Mucosa of descending colon (tissue), 3 donors: ENCODE results near the gene STMP1. TPM values are rescaled to one million over a fixed set of nuclear protein-coding genes. Genes with fewer than 3 reads are reported as not detected.

Experiments used
- ATAC-seq: fragments of 200-7000 bp; cut with Tn5 transposase; one replicate; pipeline ENCODE4 v1.9.1; 2020; ENCODE audit warnings: mild to moderate bottlenecking, moderate library complexity
- DNase-seq, 3 donors: peaks; one replicate each; pipeline ENCODE4 v3.0.0-alpha.2; 2020
- H3K36me3 ChIP-seq: fragments of 200-600 bp; one replicate; pipeline ENCODE4 v1.8.0; 2021; ENCODE audit warnings: low read depth, mild to moderate bottlenecking
- H3K4me1 ChIP-seq: fragments of 200-600 bp; one replicate; pipeline ENCODE4 v1.8.0; 2021; ENCODE audit warnings: low read depth, mild to moderate bottlenecking
- H3K4me3 ChIP-seq: fragments of 200-600 bp; one replicate; pipeline ENCODE4 v1.8.0; 2021; ENCODE audit warnings: mild to moderate bottlenecking
- H3K9me3 ChIP-seq: fragments of 200-600 bp; one replicate; pipeline ENCODE4 v1.8.0; 2021; ENCODE audit warnings: mild to moderate bottlenecking
- CTCF ChIP-seq: fragments of 200-600 bp; IDR thresholded peaks from one replicate; pipeline ENCODE4 v1.8.0; 2022; ENCODE audit warnings: antibody characterized with exemption, mild to moderate bottlenecking
- intact Hi-C, 2 donors: fragments of 100-400 bp; cut with DNase I in 1 of 2; cut with micrococcal nuclease in 1 of 2; formaldehyde crosslinking; loops; one replicate each; pipeline versions ENCODE4 v1.11.0 to v1.11.1; 2022; cut with DNase I, micrococcal nuclease
- total RNA-seq, 3 donors: library from RNA; stranded (reverse); fragmentation: NEBNext Ultra II Directional in 2 of 3; extraction: Animal tissue kit (Norgen Biotek cat#: 25700) in 2 of 3; gene quantifications; one replicate each; pipeline versions ENCODE4 v1.2.1 to v1.2.4, GENCODE V29; 2021 to 2023
- donor health status: DM: no; HTN: no; CAD: no; lungs with moderate emphysema.
- donor health status: DM: no; HTN: no; CAD: no.
- donor health status: DM: no; HTN: yes; CAD: no.

Gene STMP1
- total RNA-seq, 3 donors from 2014 or later, result 23.5 to 28.5 (median 24.9) TPM

- Histone ChIP-seq H3K4me1 (no peaks in the 10 kb centered on the region), H3K36me3 (no peaks in the 10 kb centered on the region), H3K4me3 (no peak overlapping the region), H3K9me3 (no peaks in the 10 kb centered on the region)
- DNase-seq, result no peak
- ATAC-seq, result no peak
- no peak for TF ChIP-seq CTCF
- intact Hi-C loops, result no loop called here
Observed at GRCh38 chr7:135723411-135723810, 61.1 kb downstream of the STMP1 start.

Other genes starting within 250 kb of the STMP1 start
- gene CNOT4, start 152.4 kb upstream of the STMP1 start, total RNA-seq, result 10 to 100 TPM; 18.3 to 37.2 (median 22.1) TPM
- gene NUP205, start 104.6 kb upstream of the STMP1 start, total RNA-seq, result 10 to 100 TPM; 32.5 to 38.9 (median 37.3) TPM
- not detected for gene SLC13A4, start 65.7 kb downstream of the STMP1 start, total RNA-seq
- 1 to 10 TPM in 2 of 3 donors, under 1 TPM in 1; 0.26 to 3.5 (median 1.3) TPM for gene FAM180A, start 86.3 kb downstream of the STMP1 start, total RNA-seq